ENCODE measurements around the gene SPECC1L. TPM values are rescaled to one million over a fixed set of nuclear protein-coding genes. Genes with fewer than 3 reads are reported as not detected.

SPECC1L gene
- total and polyA plus RNA-seq, 10 of the 15 experiments (the other 5 are each of a cell fraction or from before 2014, with no cell fraction given) = 1.9 to 40.6 (median 19.1) TPM

GRCh38 chr22:24433828-24434470, 163.3 kb downstream of the SPECC1L start (continued):
- TF ChIP-seq ZBTB4 (CRISPR knock-in tag; IDR thresholded peaks at IDR 0.05) (no peak), BRCA1 (IDR thresholded peaks at IDR 0.05; ENCODE audit: low read depth, low read length) (no peak), NR2C2 (IDR thresholded peaks at IDR 0.05; ENCODE audit: borderline replicate concordance, control insufficient read depth, insufficient read length, low read depth) (no peak), CHD2 (IDR thresholded peaks at IDR 0.05; ENCODE audit: borderline replicate concordance, low read depth, low read length) (no peak), EP300 (IDR thresholded peaks at IDR 0.05; ENCODE audit: borderline replicate concordance in 1 of 2, control insufficient read depth in 1 of 2, low read depth in 2 of 2, low read length in 2 of 2) (peak in 1 of 2 experiments; percentile 34; a peak in 1 of 4 replicates), MEF2B (IDR thresholded peaks at IDR 0.05; ENCODE audit: partially characterized antibody, poor library complexity, severe bottlenecking) (no peak), E4F1 (IDR thresholded peaks at IDR 0.05; ENCODE audit: borderline replicate concordance, partially characterized antibody) (no peak), CEBPB (IDR thresholded peaks at IDR 0.05; ENCODE audit: borderline replicate concordance in 1 of 2, low read depth in 2 of 2, low read length in 2 of 2) (no peak), PBX3 (IDR thresholded peaks at IDR 0.05; ENCODE audit: insufficient replicate concordance, low read depth, low read length) (no peak), POLR2AphosphoS5 (IDR thresholded peaks at IDR 0.05; ENCODE audit: low read length) (peak; percentile 89), FOXK2 (IDR thresholded peaks at IDR 0.05) (no peak), BMI1 (IDR thresholded peaks at IDR 0.05; ENCODE audit: borderline replicate concordance) (0 out of 2 replicates have a peak, but pooled peaks have one; percentile 7), CREB1 (IDR thresholded peaks at IDR 0.05; ENCODE audit: low read depth) (no peak), NFYB (IDR thresholded peaks at IDR 0.05; ENCODE audit: insufficient read depth, low read depth, low read length) (no peak), ZSCAN29 (IDR thresholded peaks at IDR 0.05) (no peak), TCF7 (IDR thresholded peaks at IDR 0.05; ENCODE audit: borderline replicate concordance) (no peak), RAD21 (IDR thresholded peaks at IDR 0.05; ENCODE audit: insufficient read depth, low read depth, low read length) (no peak), ZNF384 (IDR thresholded peaks at IDR 0.05; ENCODE audit: borderline replicate concordance, low read depth, low read length) (no peak), IRF4 (IDR thresholded peaks at IDR 0.05; ENCODE audit: low read depth, low read length) (0 out of 2 replicates have a peak, but pooled peaks have one; percentile 7), ZNF207 (IDR thresholded peaks at IDR 0.05; ENCODE audit: borderline replicate concordance) (no peak), JUNB (IDR thresholded peaks at IDR 0.05) (peak; percentile 18; the same call in 1 of the 2 replicates), TCF3 (IDR thresholded peaks at IDR 0.05; ENCODE audit: borderline replicate concordance, insufficient read depth, low read depth, low read length) (no peak)
